Activated B cell treated with CpG ODN at 0.5 μM for 24 hours (primary cell): ENCODE measurements around the gene FBXO36. TPM values are rescaled to one million over a fixed set of nuclear protein-coding genes. Genes with fewer than 3 reads are reported as not detected.

Experiments
- ATAC-seq: fragments of 200-7000 bp; cut with Tn5 transposase; one replicate; pipeline ENCODE4 v1.10.0; 2021; ENCODE audit warnings: low read depth, mild to moderate bottlenecking, moderate library complexity
- CTCF ChIA-PET: fragments of 350-600 bp; sonication (Branson Sonifier 250); formaldehyde crosslinking; loops from one replicate; lab custom pipeline; 2021; ENCODE audit warnings: antibody characterized with exemption; lab: Charles Lee
- POLR2A ChIA-PET: fragments of 350-600 bp; sonication (Branson Sonifier 250); formaldehyde crosslinking; loops from one replicate; lab custom pipeline; 2021; ENCODE audit warnings: antibody characterized with exemption; lab: Charles Lee
- DNase-seq: peaks from one replicate; pipeline ENCODE4 v3.0.0; 2022
- H3K27ac Mint-ChIP-seq: one replicate; pipeline ENCODE4 v1.8.0; 2020; ENCODE audit warnings: mixed read lengths
- H3K27me3 Mint-ChIP-seq: one replicate; pipeline ENCODE4 v1.8.0; 2021; ENCODE audit warnings: mixed read lengths
- H3K36me3 Mint-ChIP-seq: one replicate; pipeline ENCODE4 v1.8.0; 2021; ENCODE audit warnings: low read depth, mixed read lengths
- H3K4me1 Mint-ChIP-seq: one replicate; pipeline ENCODE4 v1.8.0; 2021; ENCODE audit warnings: mixed read lengths
- H3K4me3 Mint-ChIP-seq: one replicate; pipeline ENCODE4 v1.8.0; 2020; ENCODE audit warnings: mild to moderate bottlenecking, mixed read lengths
- H3K9me3 Mint-ChIP-seq: one replicate; pipeline ENCODE4 v1.8.0; 2020; ENCODE audit warnings: mixed read lengths
- CTCF ChIP-seq: fragments of 200-600 bp; IDR thresholded peaks from one replicate; pipeline ENCODE4 v1.8.0; 2022; ENCODE audit warnings: antibody characterized with exemption, mild to moderate bottlenecking
- intact Hi-C: fragments of 100-400 bp; cut with micrococcal nuclease; formaldehyde crosslinking; loops from one replicate; pipeline ENCODE4 v1.15.1; 2024
- total RNA-seq: library from RNA; stranded (reverse); gene quantifications from 2 replicates; pipeline ENCODE4 v1.2.3, GENCODE V29; 2022

FBXO36 gene
- total RNA-seq, 1 donor from 2014 or later = 0.89 TPM

GRCh38 chr2:229887441-229887840, 34.9 kb upstream of the FBXO36 start:
- ChIA-PET CTCF (no interaction called here), POLR2A (interaction anchor here (0.5 kb wide), 1 partner anchor 15 kb away, joined by 3 read pairs; no protein-coding TSS in a partner anchor)
- DNase-seq (no peak), ATAC-seq (no peak)
- H3K36me3 Mint-ChIP-seq = peaks cover 40% of the 10 kb centered on the region
- no peak overlapping the region for H3K4me3 Mint-ChIP-seq
- no peak for TF ChIP-seq CTCF
- H3K9me3 Mint-ChIP-seq = no peaks in the 10 kb centered on the region
- H3K27me3 Mint-ChIP-seq = no peaks in the 10 kb centered on the region
- peaks cover 57% of the 10 kb centered on the region for H3K4me1 Mint-ChIP-seq
- intact Hi-C loops = no loop called here
- no peak overlapping the region for H3K27ac Mint-ChIP-seq

- ATAC-seq = no peak
- H3K36me3 Mint-ChIP-seq = peaks cover 43% of the 10 kb centered on the region
- intact Hi-C loops = no loop called here
- no peaks in the 10 kb centered on the region for H3K27me3 Mint-ChIP-seq
- TF ChIP-seq CTCF = no peak
- no peak overlapping the region for H3K4me3 Mint-ChIP-seq
- ChIA-PET CTCF (interaction anchor here (0.8 to 1.9 kb wide), 3 partner anchors 22 to 263 kb away, joined by 3 to 5 read pairs (median 5); no protein-coding TSS in a partner anchor), POLR2A (no interaction called here)
- H3K9me3 Mint-ChIP-seq = no peaks in the 10 kb centered on the region
- H3K4me1 Mint-ChIP-seq = peaks cover 55% of the 10 kb centered on the region
- H3K27ac Mint-ChIP-seq = no peak overlapping the region
- DNase-seq = no peak
These were observed 34.3 kb upstream of the FBXO36 start for GRCh38 chr2:229888031-229888430.

- CTCF ChIA-PET = interaction anchor here (0.8 to 1.9 kb wide), 3 partner anchors 21 to 262 kb away, joined by 3 to 5 read pairs (median 5); no protein-coding TSS in a partner anchor
- H3K27me3 Mint-ChIP-seq = no peaks in the 10 kb centered on the region
- intact Hi-C loops = no loop called here
- TF ChIP-seq CTCF = no peak
- no peak overlapping the region for H3K27ac Mint-ChIP-seq
- H3K36me3 Mint-ChIP-seq = peaks cover 46% of the 10 kb centered on the region
- H3K9me3 Mint-ChIP-seq = no peaks in the 10 kb centered on the region
- H3K4me1 Mint-ChIP-seq = peaks cover 58% of the 10 kb centered on the region
- DNase-seq = no peak
- POLR2A ChIA-PET = no interaction called here
- H3K4me3 Mint-ChIP-seq = no peak overlapping the region
- ATAC-seq = no peak
These were observed 33.3 kb upstream of the FBXO36 start for GRCh38 chr2:229889023-229889422.

- ATAC-seq (no peak), DNase-seq (no peak)
- intact Hi-C loops = loop anchor here (2.0 to 5.0 kb wide), 2 partner anchors 14 to 35 kb away; no protein-coding TSS in a partner anchor
- ChIA-PET CTCF (no interaction called here), POLR2A (no interaction called here)
- Mint-ChIP-seq H3K27ac (no peak overlapping the region), H3K27me3 (no peaks in the 10 kb centered on the region), H3K36me3 (peaks cover 42% of the 10 kb centered on the region), H3K4me1 (peaks cover 43% of the 10 kb centered on the region), H3K4me3 (no peak overlapping the region), H3K9me3 (no peaks in the 10 kb centered on the region)
- TF ChIP-seq CTCF = no peak
These were observed 25.4 kb upstream of the FBXO36 start for GRCh38 chr2:229896857-229897256.

- Mint-ChIP-seq H3K4me3 (no peak overlapping the region), H3K9me3 (no peaks in the 10 kb centered on the region), H3K4me1 (peaks cover 35% of the 10 kb centered on the region), H3K36me3 (peaks cover 36% of the 10 kb centered on the region), H3K27me3 (no peaks in the 10 kb centered on the region), H3K27ac (no peak overlapping the region)
- no peak for TF ChIP-seq CTCF
- no peak for ATAC-seq
- ChIA-PET CTCF (no interaction called here), POLR2A (no interaction called here)
- DNase-seq = no peak
- intact Hi-C loops = loop anchor here (5.0 kb wide), 1 partner anchor 37 kb away; no protein-coding TSS in a partner anchor
These were observed 22.7 kb upstream of the FBXO36 start for GRCh38 chr2:229899604-229900003.
